HEK293 (cell line): ENCODE results near the gene GALNS.

ENCODE experiments used
- CTCF ChIA-PET: fragments of 350-600 bp; formaldehyde crosslinking; extraction: SDS; loops from one replicate; lab custom pipeline; 2021; ENCODE audit warnings: antibody characterized with exemption; lab: Yijun Ruan, JAX
- POLR2A ChIA-PET: fragments of 300-600 bp; formaldehyde crosslinking; extraction: SDS; loops from one replicate; lab custom pipeline; 2020; ENCODE audit warnings: antibody characterized with exemption, inconsistent platforms; lab: Yijun Ruan, JAX
- H3K27ac ChIP-seq: fragments of 200-500 bp; sonication (Bioruptor generic); 2 replicates; pipeline ENCODE4 v1.5.1; 2014; ENCODE audit warnings: low read depth, low read length, control low read depth, inconsistent platforms; ENCODE audit errors: extremely low read depth
- H3K36me3 ChIP-seq, 2 experiments: fragments of 200-500 bp in 1 of 2; sonication (Bioruptor generic) in 1 of 2; 1 replicate in 1 of 2; 2 replicates in 1 of 2; pipeline ENCODE4 v1.5.1; 2014 to 2017; ENCODE audit warnings: inconsistent platforms in 2 of 2, low read length in 2 of 2; ENCODE audit not compliant: control insufficient read depth in 2 of 2, insufficient read depth in 1 of 2
- H3K4me1 ChIP-seq: fragments of 200-500 bp; sonication (Bioruptor generic); 2 replicates; pipeline ENCODE4 v1.5.1; 2014; ENCODE audit warnings: mild to moderate bottlenecking, low read length, inconsistent platforms; ENCODE audit not compliant: control insufficient read depth, insufficient read depth
- H3K4me3 ChIP-seq: 2 replicates; pipeline ENCODE4 v1.5.1; 2011; ENCODE audit warnings: low read depth, mild to moderate bottlenecking, control low read depth, low read length, moderate library complexity
- H3K9me3 ChIP-seq: fragments of 200-500 bp; sonication (Bioruptor generic); 2 replicates; pipeline ENCODE4 v1.5.1; 2014; ENCODE audit warnings: low read depth, low read length, inconsistent platforms; ENCODE audit not compliant: control insufficient read depth, insufficient read depth
- ATF2 ChIP-seq: fragments of 450-650 bp; formaldehyde crosslinking; IDR thresholded peaks from 2 replicates; pipeline ENCODE4 v1.5.1; 2016; ENCODE audit warnings: missing biosample characterization, missing genetic modification characterization, low read depth
- GLIS2 ChIP-seq: fragments of 450-650 bp; formaldehyde crosslinking; IDR thresholded peaks from 2 replicates; pipeline ENCODE4 v1.5.1; 2016; ENCODE audit warnings: missing biosample characterization, missing genetic modification characterization
- KLF7 ChIP-seq: fragments of 450-650 bp; formaldehyde crosslinking; IDR thresholded peaks from 2 replicates; pipeline ENCODE4 v1.5.1; 2016; ENCODE audit warnings: missing biosample characterization, missing genetic modification characterization, borderline replicate concordance
- KLF8 ChIP-seq: fragments of 450-650 bp; formaldehyde crosslinking; IDR thresholded peaks from 2 replicates; pipeline ENCODE4 v1.5.1; 2016; ENCODE audit warnings: missing biosample characterization, missing genetic modification characterization
- KLF9 ChIP-seq: fragments of 450-650 bp; formaldehyde crosslinking; IDR thresholded peaks from 2 replicates; pipeline ENCODE4 v1.5.1; 2016; ENCODE audit warnings: missing biosample characterization, missing genetic modification characterization, low read depth
- OSR2 ChIP-seq: fragments of 450-650 bp; formaldehyde crosslinking; IDR thresholded peaks from 2 replicates; pipeline ENCODE4 v1.5.1; 2016; ENCODE audit warnings: missing biosample characterization, missing genetic modification characterization
- PRDM10 ChIP-seq: fragments of 450-650 bp; formaldehyde crosslinking; IDR thresholded peaks from 2 replicates; pipeline ENCODE4 v1.5.1; 2016; ENCODE audit warnings: missing biosample characterization, missing genetic modification characterization
- RBAK ChIP-seq: fragments of 450-650 bp; formaldehyde crosslinking; IDR thresholded peaks from 2 replicates; pipeline ENCODE4 v1.5.1; 2016; ENCODE audit warnings: missing biosample characterization, missing genetic modification characterization
- ZBTB20 ChIP-seq: fragments of 450-650 bp; formaldehyde crosslinking; IDR thresholded peaks from 2 replicates; pipeline ENCODE4 v1.5.1; 2016; ENCODE audit warnings: missing biosample characterization, missing genetic modification characterization
- ZBTB21 ChIP-seq: fragments of 450-650 bp; formaldehyde crosslinking; IDR thresholded peaks from 2 replicates; pipeline ENCODE4 v1.5.1; 2017; ENCODE audit warnings: missing biosample characterization, missing genetic modification characterization
- ZFP69B ChIP-seq: fragments of 450-650 bp; formaldehyde crosslinking; IDR thresholded peaks from 2 replicates; pipeline ENCODE4 v1.5.1; 2016; ENCODE audit warnings: missing biosample characterization, missing genetic modification characterization
- ZIC2 ChIP-seq: fragments of 450-650 bp; formaldehyde crosslinking; IDR thresholded peaks from 2 replicates; pipeline ENCODE4 v1.5.1; 2016; ENCODE audit warnings: missing biosample characterization, missing genetic modification characterization
- ZNF112 ChIP-seq: fragments of 450-650 bp; formaldehyde crosslinking; IDR thresholded peaks from 2 replicates; pipeline ENCODE4 v1.5.0; 2017; ENCODE audit warnings: missing biosample characterization, missing genetic modification characterization
- ZNF114 ChIP-seq: fragments of 450-650 bp; formaldehyde crosslinking; IDR thresholded peaks from 2 replicates; pipeline ENCODE4 v1.5.0; 2017; ENCODE audit warnings: missing biosample characterization, missing genetic modification characterization
- ZNF138 ChIP-seq: fragments of 450-650 bp; formaldehyde crosslinking; IDR thresholded peaks from 2 replicates; pipeline ENCODE4 v1.5.1; 2016; ENCODE audit warnings: missing biosample characterization, missing genetic modification characterization, borderline replicate concordance
- ZNF140 ChIP-seq: fragments of 450-650 bp; formaldehyde crosslinking; IDR thresholded peaks from 2 replicates; pipeline ENCODE4 v1.5.1; 2016; ENCODE audit warnings: missing biosample characterization, missing genetic modification characterization
- ZNF19 ChIP-seq: fragments of 450-650 bp; formaldehyde crosslinking; IDR thresholded peaks from 2 replicates; pipeline ENCODE4; 2016; ENCODE audit warnings: missing biosample characterization, missing genetic modification characterization, low read depth
- ZNF24 ChIP-seq: fragments of 450-650 bp; formaldehyde crosslinking; IDR thresholded peaks from 2 replicates; pipeline ENCODE4 v1.5.1; 2016; ENCODE audit warnings: missing biosample characterization, missing genetic modification characterization
- ZNF341 ChIP-seq: fragments of 450-650 bp; formaldehyde crosslinking; IDR thresholded peaks from 2 replicates; pipeline ENCODE4; 2016; ENCODE audit warnings: low read depth, missing biosample characterization, missing genetic modification characterization
- ZNF426 ChIP-seq: fragments of 450-650 bp; formaldehyde crosslinking; IDR thresholded peaks from 2 replicates; pipeline ENCODE4 v1.5.1; 2017; ENCODE audit warnings: missing biosample characterization, missing genetic modification characterization, mild to moderate bottlenecking, inconsistent platforms, moderate library complexity
- ZNF514 ChIP-seq: fragments of 450-650 bp; formaldehyde crosslinking; IDR thresholded peaks from 2 replicates; pipeline ENCODE4 v1.5.1; 2016; ENCODE audit warnings: missing biosample characterization, missing genetic modification characterization
- ZNF521 ChIP-seq: fragments of 450-650 bp; formaldehyde crosslinking; IDR thresholded peaks from 2 replicates; pipeline ENCODE4 v1.5.1; 2017; ENCODE audit warnings: missing biosample characterization, mild to moderate bottlenecking, missing genetic modification characterization
- ZNF544 ChIP-seq: fragments of 450-650 bp; formaldehyde crosslinking; IDR thresholded peaks from 2 replicates; pipeline ENCODE4 v1.5.0; 2017; ENCODE audit warnings: missing biosample characterization, missing genetic modification characterization
- ZNF561 ChIP-seq: fragments of 450-650 bp; IDR thresholded peaks from 2 replicates; pipeline ENCODE4 v1.5.1; 2018; ENCODE audit warnings: missing biosample characterization, missing genetic modification characterization, borderline replicate concordance
- ZNF621 ChIP-seq: fragments of 450-650 bp; formaldehyde crosslinking; IDR thresholded peaks from 2 replicates; pipeline ENCODE4 v1.5.1; 2017; ENCODE audit warnings: missing biosample characterization, missing genetic modification characterization
- ZNF623 ChIP-seq: fragments of 450-650 bp; formaldehyde crosslinking; IDR thresholded peaks from 2 replicates; pipeline ENCODE4 v1.5.1; 2016; ENCODE audit warnings: missing biosample characterization, missing genetic modification characterization
- ZNF670 ChIP-seq: fragments of 450-650 bp; formaldehyde crosslinking; IDR thresholded peaks from 2 replicates; pipeline ENCODE4 v1.5.1; 2016; ENCODE audit warnings: missing biosample characterization, missing genetic modification characterization, low read depth
- ZNF830 ChIP-seq: fragments of 450-650 bp; IDR thresholded peaks from 2 replicates; pipeline ENCODE4 v1.5.0; 2018; ENCODE audit warnings: missing biosample characterization, missing genetic modification characterization, low read depth, mild to moderate bottlenecking, moderate library complexity
- TF ChIP-seq, protein P1 (sequence below): fragments of 450-650 bp; formaldehyde crosslinking; IDR thresholded peaks from 2 replicates; pipeline ENCODE4 v1.5.1; 2016; ENCODE audit warnings: missing biosample characterization, missing genetic modification characterization
- TF ChIP-seq, protein P2 (sequence below): fragments of 450-650 bp; formaldehyde crosslinking; IDR thresholded peaks from 2 replicates; pipeline ENCODE4 v1.5.0; 2017; ENCODE audit warnings: missing biosample characterization, missing genetic modification characterization, borderline replicate concordance

Gene GALNS

GRCh38 chr16:88804552-88805339, 52.0 kb downstream of the GALNS start:
- Histone ChIP-seq H3K4me3 (peak overlapping the region; percentile 77), H3K9me3 (no peaks in the 10 kb centered on the region), H3K27ac (peak overlapping the region; percentile 91), H3K36me3 (peaks cover 0 to 65% of the 10 kb centered on the region in 2 experiments; a peak in 1 of 3 replicates), H3K4me1 (peaks cover 3% of the 10 kb centered on the region; the same call in 1 of the 2 replicates)
- CTCF ChIA-PET = interaction anchor here (0.8 kb wide), 1 partner anchor 62 kb away, joined by 3 read pairs; no protein-coding TSS in a partner anchor
- POLR2A ChIA-PET = interaction anchor here (1.4 kb wide), 1 partner anchor 20 kb away, joined by 4 read pairs; the partner anchor contains the start of gene PIEZO1
- TF ChIP-seq ZIC2 (tag by site-specific recombination) (peak; percentile 42), ZBTB21 (tag by site-specific recombination) (no peak), ZNF112 (tag by site-specific recombination) (no peak), ZNF341 (tag by site-specific recombination) (no peak), KLF8 (tag by site-specific recombination) (no peak), ZNF544 (no peak), ZFP69B (no peak), ATF2 (tag by site-specific recombination) (no peak), ZNF24 (no peak), ZNF114 (tag by site-specific recombination) (no peak), ZNF623 (no peak), ZNF670 (tag by site-specific recombination) (no peak), ZNF426 (tag by site-specific recombination) (no peak), KLF9 (tag by site-specific recombination) (0 out of 2 replicates have a peak, but pooled peaks have one; percentile 58), ZNF19 (tag by site-specific recombination) (no peak), OSR2 (no peak), ZNF138 (no peak), PRDM10 (tag by site-specific recombination) (no peak), ZNF140 (no peak), KLF7 (no peak), GLIS2 (tag by site-specific recombination) (peak; percentile 67; the same call in 1 of the 2 replicates), ZNF561 (tag by site-specific recombination) (no peak), ZNF830 (tag by site-specific recombination) (no peak), ZNF514 (tag by site-specific recombination) (no peak), ZNF521 (no peak), ZNF621 (tag by site-specific recombination) (no peak), RBAK (no peak), ZBTB20 (tag by site-specific recombination) (no peak; the same call in 1 of the 2 replicates)
- TF ChIP-seq, protein P1, sequence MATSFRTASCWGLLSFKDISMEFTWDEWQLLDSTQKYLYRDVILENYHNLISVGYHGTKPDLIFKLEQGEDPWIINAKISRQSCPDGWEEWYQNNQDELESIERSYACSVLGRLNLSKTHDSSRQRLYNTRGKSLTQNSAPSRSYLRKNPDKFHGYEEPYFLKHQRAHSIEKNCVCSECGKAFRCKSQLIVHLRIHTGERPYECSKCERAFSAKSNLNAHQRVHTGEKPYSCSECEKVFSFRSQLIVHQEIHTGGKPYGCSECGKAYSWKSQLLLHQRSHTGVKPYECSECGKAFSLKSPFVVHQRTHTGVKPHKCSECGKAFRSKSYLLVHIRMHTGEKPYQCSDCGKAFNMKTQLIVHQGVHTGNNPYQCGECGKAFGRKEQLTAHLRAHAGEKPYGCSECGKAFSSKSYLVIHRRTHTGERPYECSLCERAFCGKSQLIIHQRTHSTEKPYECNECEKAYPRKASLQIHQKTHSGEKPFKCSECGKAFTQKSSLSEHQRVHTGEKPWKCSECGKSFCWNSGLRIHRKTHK = no peak
- TF ChIP-seq, protein P2, sequence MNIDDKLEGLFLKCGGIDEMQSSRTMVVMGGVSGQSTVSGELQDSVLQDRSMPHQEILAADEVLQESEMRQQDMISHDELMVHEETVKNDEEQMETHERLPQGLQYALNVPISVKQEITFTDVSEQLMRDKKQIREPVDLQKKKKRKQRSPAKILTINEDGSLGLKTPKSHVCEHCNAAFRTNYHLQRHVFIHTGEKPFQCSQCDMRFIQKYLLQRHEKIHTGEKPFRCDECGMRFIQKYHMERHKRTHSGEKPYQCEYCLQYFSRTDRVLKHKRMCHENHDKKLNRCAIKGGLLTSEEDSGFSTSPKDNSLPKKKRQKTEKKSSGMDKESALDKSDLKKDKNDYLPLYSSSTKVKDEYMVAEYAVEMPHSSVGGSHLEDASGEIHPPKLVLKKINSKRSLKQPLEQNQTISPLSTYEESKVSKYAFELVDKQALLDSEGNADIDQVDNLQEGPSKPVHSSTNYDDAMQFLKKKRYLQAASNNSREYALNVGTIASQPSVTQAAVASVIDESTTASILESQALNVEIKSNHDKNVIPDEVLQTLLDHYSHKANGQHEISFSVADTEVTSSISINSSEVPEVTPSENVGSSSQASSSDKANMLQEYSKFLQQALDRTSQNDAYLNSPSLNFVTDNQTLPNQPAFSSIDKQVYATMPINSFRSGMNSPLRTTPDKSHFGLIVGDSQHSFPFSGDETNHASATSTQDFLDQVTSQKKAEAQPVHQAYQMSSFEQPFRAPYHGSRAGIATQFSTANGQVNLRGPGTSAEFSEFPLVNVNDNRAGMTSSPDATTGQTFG (tag by site-specific recombination) = no peak
